HG03103 (cell line): ENCODE measurements around the gene SHQ1.
A peak's percentile ranks its signal among the peaks of the same experiment; 100 is the strongest.

Source experiments
- ATAC-seq: cut with Tn5 transposase; IDR thresholded peaks from one replicate; pipeline ENCODE4 v1.9.1; 2021; ENCODE audit warnings: low read depth; ENCODE audit not compliant: unreplicated experiment

Gene SHQ1

GRCh38 chr3:72855001-72855400 lies 6.8 kb upstream of the SHQ1 start:
- ATAC-seq, result no peak

GRCh38 chr3:72848703-72849081 lies 447 bp upstream of the SHQ1 start:
- peak; percentile 42 for ATAC-seq

- no peak for ATAC-seq
Observed at GRCh38 chr3:72847282-72847681, 963 bp downstream of the SHQ1 start.

GRCh38 chr3:72846166-72846565 lies 2.1 kb downstream of the SHQ1 start:
- no peak for ATAC-seq

- ATAC-seq, result no peak
Observed at GRCh38 chr3:72844436-72844993, 3.7 kb downstream of the SHQ1 start.

DNA sequence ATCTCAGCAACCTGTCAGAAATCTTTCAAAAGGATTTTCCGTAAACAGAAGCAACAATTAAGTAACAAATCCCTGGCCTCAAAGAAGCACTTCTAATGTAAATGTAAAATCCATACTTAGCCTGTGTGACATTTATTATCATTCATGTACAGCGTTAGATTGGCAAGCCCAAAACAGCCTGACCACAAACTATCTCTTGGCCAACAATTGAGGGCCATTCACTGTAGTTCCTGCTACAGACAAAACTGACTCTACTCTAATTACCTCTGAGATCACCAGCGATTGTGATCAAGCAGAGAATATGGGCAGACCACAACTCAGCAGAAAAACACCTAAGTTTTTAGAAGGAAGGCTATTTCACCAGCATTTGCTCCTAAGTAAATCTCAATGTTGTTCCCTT lies 9.2 kb downstream of the SHQ1 start:
- ATAC-seq, result no peak

- ATAC-seq, result no peak
Observed at GRCh38 chr3:72836923-72837322, 11.3 kb downstream of the SHQ1 start.

DNA sequence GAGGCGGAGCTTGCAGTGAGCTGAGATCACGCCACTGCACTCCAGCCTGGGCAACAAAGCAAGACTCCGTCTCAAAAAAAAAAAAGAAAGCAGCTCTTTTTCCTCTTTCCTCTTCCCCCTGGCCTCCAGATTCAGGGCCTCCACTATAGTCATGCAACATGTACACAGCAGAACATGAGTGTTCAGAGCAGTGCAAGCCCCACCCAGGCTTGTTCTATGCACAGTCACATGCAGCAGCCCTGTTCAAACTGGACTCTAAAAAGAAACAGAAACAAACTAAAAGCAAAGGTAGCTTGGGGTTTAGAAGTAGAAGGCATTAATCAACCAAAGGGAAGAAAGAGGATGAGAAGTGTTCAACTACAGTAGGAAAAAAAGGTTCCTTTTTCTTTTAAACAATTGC lies 11.8 kb downstream of the SHQ1 start:
- no peak for ATAC-seq

DNA sequence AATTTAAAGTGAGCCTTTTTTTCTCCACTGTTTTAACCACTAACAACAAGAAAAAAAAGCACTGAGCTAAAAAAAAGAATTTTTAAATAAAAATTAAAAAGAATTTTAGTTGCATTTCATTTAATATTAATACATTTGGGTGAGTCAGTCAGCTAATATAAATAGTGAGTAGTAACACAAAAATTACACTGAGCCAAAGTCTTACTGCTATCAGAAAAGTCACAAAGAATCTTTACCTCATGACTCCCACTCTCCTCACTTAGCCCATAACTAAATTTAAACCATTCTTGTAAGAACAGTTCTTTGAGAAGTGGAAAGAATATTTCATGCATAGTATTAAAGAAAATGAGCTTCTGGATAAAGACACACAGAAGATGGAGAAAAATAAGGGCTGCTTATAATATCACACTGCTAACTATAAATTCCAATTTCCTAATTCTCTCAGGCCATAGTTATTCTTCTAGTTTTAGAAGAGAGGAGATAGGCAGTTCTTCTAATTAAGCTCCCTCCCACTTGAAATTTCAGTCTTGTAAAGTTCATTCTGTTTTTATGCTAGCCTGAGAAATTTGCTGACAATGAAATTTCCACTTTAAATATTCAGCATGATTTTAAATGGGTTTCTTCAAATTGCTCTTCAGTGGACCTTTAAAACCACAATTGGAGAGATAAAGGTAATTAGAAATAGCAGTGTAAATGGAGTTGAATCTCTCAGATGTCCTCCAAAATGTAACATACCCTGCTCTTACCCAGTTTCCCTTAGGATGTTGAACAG lies 17.6 kb downstream of the SHQ1 start:
- no peak for ATAC-seq

DNA sequence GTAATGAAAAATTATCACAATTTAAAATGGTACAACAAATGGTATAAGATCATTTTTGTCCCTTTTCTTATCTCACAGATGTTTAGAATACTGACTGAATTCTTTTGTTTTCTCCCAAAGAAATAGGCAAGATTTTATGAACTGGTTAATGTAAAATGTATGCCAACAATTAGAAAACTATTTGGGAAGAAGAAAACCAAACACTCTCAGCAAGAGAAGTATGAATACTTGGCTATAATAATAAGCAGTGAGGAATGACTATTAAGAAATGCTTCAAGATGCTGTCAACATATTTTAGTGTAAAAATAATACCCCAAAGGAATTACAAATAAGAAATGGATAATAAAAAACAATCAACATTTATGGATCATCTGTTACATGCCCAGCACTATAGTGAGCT lies 18.5 kb downstream of the SHQ1 start:
- ATAC-seq, result no peak

GRCh38 chr3:72821161-72821781 lies 27.0 kb downstream of the SHQ1 start:
- peak; percentile 27 for ATAC-seq

GRCh38 chr3:72820415-72820814 lies 27.8 kb downstream of the SHQ1 start:
- ATAC-seq, result no peak

GRCh38 chr3:72818905-72819304 lies 29.3 kb downstream of the SHQ1 start:
- no peak for ATAC-seq

DNA sequence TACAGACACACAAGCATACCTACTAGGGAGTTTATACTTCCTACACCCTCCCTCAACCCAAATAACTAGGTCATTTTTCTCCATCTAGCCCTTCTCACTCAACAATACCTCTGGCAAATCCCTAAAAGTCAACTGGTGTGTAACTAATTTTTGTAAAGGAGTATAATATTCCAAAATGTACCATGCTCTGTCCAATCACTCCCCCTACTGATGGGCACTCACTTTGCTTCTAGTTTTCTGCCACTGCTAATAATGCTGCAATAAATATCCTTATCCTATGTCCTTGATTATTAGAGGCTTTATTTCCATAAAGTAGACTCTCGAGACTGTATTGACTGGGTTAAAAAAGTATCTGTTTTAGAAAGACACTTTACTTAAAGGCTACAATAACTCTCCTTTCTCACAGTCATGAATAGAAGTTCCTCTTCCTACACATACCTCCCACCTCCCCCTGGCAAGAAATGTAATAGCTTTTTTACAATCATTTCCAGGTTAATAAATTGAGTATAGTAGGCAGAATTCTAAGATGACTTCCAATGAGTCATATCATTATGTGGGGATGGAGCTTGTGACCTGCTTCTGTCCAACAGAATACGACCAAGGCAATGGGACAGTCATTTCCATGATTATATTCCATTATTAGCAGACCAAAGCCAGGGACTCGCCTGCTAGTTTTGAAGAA lies 30.0 kb downstream of the SHQ1 start:
- no peak for ATAC-seq

GRCh38 chr3:72816862-72817355 lies 31.3 kb downstream of the SHQ1 start:
- ATAC-seq, result peak; percentile 40

DNA sequence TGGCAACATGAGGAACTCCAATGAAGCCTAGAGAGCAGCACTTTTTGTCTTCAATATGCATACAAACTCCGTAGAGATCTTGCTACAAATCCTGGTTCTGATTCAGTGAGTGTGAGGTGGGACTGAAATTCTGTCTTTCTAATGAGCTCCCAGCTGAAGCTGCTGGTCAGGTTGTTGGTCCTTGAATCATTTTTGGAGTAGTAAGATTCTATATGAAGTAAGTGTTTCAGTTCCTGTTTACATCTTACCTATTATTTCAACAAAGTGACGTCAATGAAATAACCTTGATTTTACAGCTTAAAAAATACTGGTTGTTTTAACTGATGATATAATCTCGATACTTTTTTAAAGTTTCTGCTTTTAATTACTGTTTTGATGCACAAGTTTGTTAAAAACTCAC lies 33.9 kb downstream of the SHQ1 start:
- peak; percentile 48 for ATAC-seq

- no peak for ATAC-seq
Observed at GRCh38 chr3:72812201-72812600, 36.0 kb downstream of the SHQ1 start.

GRCh38 chr3:72811571-72811970 lies 36.7 kb downstream of the SHQ1 start:
- no peak for ATAC-seq

- no peak for ATAC-seq
Observed at GRCh38 chr3:72810659-72811434, 37.4 kb downstream of the SHQ1 start.

GRCh38 chr3:72810063-72810462 lies 38.2 kb downstream of the SHQ1 start:
- no peak for ATAC-seq

GRCh38 chr3:72804361-72804760 lies 43.9 kb downstream of the SHQ1 start:
- ATAC-seq, result no peak
